HG02938 (cell line): Measurements from ENCODE around the gene CDK14.
"Not testable (repeated sequence)": the region's sequence is repeated elsewhere in the genome, so short reads cannot be mapped to it uniquely, and the experiment has no call there.

Experiments used
- ATAC-seq: cut with Tn5 transposase; IDR thresholded peaks from one replicate; pipeline ENCODE4 v1.9.1; 2021; ENCODE audit warnings: mild to moderate bottlenecking, moderate library complexity; ENCODE audit not compliant: unreplicated experiment

The CDK14 gene

DNA sequence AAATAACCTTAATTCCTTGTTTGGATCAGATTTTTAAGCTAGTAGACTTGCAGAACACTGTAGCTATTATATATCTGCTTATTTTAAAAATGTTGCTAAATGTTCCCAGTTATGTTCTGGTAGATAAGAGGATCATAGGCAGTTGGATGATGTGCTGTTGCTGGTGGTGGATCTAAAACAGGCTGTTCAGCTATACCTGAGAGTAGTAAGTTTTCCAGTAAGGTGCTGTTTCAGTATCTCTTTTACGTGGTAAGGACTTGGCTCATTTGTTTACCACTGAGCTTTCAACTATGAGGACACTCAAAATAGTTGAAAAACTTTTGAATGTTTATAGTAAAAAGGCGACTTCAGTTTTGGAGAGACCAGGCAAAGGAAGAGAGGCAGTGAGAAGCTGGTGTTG lies 180.9 kb downstream of the CDK14 start:
- peak; percentile 79 for ATAC-seq

DNA sequence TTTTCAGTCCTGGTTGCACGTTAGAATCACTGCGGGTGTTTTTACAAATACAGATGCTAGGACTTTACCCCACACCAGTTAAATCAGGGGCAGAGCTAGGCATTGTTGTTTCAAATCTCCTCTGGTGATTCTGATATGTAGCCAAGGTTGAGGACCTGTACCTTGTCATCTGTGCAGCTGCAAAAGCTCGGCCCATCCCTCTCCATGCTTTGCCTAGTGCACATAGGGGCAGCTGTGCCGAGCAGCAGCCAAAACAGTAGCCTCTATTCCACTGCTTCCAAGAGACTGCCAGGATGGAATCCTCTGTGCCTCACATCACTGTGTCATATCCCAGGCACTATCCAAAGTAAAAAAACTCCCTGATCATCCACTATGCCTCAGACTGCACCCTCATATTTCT lies 181.3 kb downstream of the CDK14 start:
- ATAC-seq: peak; percentile 31

DNA sequence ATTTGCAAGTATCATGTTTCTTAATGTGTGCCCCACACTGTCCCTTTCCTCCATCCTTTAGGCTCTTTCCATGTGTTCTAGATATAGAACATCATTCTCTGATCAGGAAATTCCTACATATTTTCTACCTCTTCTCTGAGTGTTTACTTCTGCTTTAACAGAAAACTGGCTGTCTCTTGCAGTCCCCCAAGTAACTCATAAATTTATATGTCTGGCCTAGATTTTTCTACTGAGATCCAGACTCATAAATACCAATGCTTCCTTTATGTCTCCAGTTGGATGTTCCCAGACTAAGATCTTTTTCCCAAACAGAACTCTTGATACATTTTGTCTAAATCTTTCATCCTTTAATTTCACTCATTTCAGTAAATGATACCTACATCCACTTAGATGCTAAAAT lies 181.8 kb downstream of the CDK14 start:
- ATAC-seq: no peak

DNA sequence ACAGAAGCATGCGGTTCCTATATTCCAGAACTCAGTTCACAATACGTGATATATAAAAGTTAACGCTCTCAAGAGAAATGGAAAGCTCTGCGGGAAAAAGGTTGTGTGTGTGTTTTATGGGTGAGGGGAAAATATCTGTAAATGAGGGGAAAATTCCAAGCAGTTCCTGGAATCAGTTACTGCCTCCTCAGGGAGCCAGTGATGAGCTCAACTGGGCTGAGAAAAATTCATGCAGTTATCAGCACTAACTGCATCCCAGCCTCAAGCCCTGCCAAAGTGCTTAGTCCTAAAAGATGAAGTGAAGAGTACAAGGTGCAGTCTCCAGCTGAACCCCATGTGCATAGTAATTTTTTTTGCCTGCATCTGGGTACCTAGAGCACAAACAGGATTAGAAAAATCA lies 191.9 kb downstream of the CDK14 start:
- no peak for ATAC-seq

DNA sequence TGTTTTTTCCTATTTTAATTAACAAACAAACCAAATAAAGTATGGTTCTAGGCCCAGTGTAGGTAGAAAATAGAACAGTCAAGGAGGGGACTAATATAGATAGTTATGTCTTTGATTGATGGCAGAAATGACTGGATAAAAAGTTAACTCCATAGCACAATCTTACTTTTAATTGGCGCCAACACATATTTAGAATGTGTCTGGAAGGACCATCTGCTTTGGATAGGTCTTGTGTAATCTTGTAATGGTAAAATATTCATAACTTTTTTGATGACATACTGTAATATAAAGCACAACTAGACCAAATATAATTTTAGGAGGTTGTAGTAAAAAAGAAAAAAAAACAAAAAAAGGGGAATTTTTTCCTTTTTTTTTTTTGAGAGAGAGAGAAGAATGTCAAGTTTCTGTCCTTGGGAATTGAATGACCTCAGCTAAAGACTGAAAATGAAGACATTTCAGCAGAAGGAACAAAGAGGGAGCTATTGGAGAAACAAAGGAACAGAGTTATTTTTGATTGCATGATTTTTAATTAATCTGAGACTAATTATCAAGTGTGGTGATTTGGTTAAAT lies 193.7 kb downstream of the CDK14 start:
- ATAC-seq: no peak

DNA sequence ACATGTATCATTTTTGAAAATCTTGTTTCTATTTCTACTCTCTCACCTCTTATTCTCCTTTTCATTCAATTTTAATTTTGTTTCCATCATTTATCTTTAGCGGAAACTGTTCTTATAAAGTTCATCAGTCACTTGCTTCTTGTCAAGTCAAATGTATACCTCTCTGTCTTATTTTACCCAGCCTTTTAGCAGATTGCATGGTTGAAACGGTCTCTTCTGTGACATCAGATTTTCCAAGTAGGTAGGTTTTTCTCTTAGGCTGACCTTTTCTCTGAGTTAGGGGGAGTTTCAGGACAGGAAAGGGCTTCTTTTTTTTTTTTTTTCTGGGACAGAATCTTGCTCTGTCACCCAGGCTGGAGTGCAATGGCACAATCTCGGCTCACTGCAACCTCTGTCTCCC lies 195.5 kb downstream of the CDK14 start:
- ATAC-seq: no peak

DNA sequence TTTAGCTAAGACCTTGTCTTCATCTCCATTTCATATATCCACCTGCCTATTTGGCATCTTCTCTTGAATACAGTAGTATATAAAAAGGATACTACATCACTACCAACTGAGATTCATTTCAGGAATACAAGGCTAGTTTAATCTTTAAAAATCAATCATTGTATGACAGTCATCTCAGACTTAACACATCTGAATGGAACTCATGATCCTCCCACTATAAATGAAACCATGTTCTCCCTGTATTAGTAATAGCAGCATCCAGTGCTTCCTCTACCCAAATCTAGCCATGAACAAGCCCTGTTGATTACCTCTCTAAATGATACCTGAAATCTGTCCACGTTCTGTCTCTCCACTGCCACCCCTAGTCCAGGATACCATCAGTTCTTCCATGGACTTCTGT lies 196.2 kb downstream of the CDK14 start:
- ATAC-seq: no peak

DNA sequence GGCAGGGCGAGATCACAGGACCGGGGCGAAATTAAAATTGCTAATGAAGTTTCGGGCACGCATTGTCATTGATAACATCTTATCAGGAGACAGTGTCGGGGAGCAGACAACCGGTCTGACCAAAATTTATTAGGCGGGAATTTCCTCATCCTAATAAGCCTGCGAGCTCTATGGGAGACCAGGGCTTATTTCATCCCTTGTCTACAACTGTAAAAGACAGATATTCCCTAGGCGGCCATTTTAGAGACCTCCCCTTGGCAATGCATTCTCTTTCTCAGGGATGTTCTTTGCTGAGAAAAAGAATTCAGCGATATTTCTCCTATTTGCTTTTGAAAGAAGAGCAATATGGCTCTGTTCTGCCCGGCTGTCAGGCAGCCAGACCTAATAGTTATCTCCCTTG lies 198.1 kb downstream of the CDK14 start:
- ATAC-seq: not testable (repeated sequence)

DNA sequence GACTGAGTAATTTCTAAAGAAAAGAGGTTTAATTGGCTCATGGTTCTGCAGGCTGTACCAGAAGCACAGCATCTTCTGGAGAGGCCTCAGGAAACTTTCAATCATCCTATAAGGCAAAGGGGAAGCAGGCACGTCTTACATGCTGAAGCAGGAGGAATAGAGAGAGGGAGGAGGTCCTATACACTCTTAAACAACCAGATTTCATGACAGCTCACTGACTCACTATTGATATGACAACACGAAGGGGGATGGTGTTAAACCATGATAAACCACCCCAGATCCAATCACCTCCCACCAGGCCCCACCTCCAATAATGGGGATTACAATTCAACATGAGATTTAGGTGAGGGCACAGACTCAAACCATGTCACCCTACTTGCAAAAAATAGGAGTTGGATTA lies 201.5 kb downstream of the CDK14 start:
- no peak for ATAC-seq

DNA sequence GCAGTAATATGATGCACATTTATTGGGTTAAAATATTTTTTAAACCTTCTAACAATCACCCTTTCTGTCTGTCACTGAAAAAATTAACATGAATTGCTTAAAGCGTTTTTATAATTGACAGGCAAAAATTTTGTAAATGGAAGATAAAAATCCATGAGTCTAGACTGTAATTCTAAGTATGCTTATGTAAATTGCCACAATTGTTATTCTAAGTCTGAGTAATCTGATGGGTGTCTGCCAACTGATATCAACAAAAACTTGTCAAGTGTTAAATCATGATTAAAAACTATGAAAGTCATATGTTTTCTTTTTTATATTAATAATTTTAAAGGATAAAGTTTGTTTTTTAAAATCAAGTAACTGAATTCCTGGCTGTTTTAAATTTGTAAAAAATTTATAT lies 208.2 kb downstream of the CDK14 start:
- no peak for ATAC-seq

DNA sequence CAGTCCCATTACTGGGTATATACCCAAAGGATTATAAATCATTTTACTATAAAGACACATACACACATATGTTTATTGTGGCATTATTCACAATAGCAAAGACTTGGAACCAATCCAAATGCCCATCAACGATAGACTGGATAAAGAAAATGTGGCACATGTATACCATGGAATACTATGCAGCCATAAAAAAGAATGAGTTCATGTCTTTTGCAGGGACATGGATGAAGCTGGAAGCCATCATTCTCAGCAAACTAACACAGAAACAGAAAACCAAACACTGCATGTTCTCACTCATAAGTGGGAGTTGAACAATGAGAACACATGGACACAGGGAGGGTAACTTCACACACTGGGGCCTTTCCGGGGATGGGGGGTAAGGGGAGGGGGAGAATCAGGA lies 219.4 kb downstream of the CDK14 start:
- ATAC-seq: not testable (repeated sequence)

DNA sequence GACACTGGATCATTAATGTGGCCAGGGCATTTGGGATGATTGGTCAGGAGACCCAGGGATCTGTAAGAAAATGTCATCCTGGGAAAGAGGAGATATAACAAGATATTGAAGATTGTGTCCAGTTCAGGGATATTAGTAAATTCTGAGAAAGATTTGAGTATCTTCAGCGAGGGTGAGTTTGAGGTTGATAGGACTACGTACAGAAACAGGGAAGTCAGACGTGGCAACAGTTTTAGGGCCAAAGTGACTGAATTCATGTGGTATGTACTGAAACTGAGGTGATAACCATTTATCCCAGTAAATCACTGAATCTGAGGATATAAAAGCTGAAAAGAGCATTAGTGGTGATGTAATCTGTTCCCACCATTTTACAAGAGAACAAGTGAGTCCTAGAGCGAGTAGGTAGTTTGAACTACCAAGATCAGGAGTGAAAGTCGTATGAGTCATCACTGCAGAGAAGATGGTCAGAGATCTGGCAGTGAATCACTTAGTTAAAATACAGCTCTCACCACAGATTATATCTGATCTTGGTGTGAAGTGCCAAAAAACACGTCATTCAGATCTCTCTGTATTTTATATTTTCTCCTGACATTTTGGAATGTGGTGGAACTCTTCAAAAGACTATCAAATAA lies 220.5 kb downstream of the CDK14 start:
- ATAC-seq: peak; percentile 100

DNA sequence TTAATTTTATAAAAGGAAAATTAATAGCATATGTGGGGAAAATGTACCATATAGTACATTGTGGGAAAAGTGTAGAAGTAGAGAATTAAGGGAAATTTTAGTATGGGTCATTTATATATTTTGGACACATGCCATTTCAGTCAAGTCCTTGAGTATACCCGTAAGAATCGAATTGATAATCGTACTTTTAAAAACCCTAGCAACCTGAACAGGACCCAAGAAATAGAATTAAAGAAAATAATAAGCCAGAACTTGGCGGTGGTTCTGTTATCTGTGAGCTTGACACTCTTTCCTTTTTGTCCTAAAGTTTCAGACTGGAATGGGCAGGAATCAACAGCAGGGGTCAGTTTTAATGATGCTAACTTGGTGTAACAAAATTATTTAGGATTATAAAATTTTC lies 221.0 kb downstream of the CDK14 start:
- no peak for ATAC-seq

DNA sequence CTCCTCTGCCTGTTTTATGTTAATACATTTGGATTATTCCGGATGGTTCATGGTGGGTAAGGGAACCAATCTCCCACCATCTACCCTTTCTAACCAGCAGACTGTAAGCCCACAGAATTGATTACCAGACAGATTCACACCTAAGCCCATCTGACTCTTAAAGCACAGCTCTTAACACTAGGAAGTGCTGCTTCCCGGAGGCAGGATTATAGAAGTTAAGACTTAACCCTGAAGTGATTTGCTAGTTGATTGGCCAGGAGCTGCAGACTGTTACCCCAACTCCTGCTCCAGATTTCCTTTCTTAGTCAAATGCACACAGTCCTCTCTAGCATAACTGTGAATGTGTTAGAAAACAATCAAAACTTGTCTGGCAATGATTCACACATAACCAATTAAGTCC lies 221.7 kb downstream of the CDK14 start:
- no peak for ATAC-seq

DNA sequence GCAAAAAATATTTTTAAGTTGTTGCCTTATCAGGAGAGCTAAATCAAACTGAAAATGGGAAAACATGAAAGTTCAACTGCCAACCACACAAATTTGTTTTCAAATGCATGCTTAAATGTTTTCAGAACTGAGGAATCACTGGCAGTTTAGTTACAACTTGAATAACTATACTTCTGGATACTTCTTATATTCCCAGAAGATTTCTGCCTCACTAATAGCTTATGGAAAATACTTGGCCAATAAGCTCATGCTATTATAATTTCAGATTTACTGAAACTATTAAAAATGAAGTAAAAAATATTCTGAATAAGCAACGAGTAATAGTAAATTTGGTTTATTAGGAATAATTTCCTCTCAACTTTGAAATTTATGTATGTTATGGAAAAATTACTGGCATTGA lies 222.2 kb downstream of the CDK14 start:
- no peak for ATAC-seq

DNA sequence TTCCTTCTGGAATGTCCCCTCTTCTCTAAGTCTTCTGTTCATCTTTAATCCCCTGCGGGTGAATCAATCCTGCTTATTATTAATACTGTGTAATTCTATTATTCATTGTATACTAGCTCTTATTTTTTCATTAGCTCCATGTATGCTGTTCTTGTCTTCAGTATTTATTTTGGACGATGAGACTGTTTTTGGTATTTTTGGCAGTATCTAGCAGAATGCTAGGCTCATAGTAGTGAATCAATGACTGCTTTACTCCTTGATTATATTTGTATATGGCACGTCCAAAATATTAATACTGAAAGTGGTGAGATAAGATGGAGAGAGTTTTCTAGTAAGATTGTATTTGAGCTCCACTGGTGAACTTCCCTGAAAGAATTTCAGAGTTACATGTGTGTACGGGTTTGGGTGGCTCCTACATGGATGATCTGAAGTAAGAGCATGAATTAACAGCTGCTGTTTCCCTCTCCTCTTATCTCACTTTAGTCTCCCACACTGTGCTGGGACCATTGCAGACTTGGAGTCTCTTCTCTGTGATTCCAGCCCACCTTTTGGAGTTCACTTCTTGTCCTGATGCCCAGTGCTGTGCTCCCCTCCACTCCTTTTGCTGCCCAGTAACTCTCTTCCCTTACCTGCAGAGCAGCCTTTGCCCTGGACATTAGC lies 226.0 kb downstream of the CDK14 start:
- ATAC-seq: no peak

DNA sequence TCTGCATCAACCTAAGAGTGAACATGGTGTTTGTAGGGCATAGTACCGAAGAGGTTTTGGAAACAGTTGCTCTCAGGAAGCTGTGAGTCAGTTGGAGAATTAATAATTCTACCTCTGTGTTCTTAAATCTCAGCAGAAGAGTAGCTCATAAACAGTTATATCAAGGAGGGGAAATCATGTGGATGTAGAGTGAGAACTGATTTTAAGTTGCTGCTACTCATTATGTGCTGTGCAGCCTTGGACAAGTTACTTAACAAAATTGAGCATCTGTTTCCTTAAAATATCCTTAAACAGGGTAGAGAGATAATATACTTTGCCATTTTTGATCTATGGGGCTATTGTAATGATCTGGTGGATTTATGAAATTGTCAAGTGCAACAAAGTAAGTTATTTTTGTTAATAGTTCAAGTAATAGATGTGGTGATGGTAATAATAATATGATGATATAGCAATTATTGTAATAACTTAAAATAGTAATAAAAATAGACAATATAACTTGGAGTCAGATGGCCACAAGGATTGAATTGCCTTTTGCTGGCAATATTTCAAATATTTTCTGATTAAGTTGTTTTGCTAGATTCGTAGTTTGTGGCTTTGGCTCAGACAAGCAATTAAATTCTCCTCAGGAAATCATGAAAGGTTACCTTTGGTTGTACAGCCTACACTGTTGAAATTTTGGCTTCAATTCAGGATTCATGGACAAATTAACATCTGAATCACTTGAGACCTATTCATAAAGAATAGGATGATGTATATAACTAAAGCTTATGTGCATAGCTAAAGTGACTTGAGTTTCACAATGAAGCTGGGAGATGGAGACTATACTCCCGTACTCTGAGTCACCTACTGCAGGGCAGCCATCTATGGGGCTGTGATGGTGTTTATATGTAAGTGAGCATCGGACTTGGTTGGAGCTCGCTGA lies 228.5 kb downstream of the CDK14 start:
- ATAC-seq: no peak

DNA sequence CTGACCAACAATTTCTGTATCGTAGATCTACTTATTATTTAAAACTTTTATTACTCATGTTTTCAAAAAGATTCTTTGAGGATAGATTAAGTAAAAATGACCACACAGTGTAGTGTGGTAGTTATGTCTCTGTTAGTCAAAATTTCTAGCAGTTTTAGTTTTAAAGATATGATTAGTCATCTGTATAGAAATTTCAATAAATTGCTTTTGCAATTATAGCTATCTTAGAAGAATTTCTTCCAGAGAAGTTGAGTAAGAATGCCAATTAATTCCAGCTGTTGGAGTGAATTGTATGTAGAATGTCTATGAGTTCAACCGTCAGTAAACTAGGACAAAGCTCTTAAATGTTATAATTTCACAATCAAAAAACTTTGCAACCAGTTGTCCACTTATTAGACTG lies 229.7 kb downstream of the CDK14 start:
- no peak for ATAC-seq

DNA sequence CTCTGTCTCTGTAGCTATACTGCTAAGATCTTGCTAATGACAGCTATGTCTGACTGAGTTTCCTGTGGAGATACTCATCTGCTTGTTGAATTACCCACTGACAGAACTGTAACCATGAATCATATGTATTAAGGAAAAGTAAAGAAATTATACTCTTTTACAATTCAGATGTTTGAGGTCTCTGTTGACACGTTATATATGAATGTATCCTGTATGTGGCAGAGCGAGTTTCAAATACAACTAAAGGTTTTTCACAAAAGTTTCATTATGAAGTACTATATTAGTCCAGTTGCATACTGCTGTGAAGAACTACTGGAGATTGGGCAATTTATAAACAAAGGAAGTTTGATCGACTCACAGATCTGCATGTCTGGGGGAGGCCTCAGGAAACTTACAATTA lies 232.5 kb downstream of the CDK14 start:
- no peak for ATAC-seq

DNA sequence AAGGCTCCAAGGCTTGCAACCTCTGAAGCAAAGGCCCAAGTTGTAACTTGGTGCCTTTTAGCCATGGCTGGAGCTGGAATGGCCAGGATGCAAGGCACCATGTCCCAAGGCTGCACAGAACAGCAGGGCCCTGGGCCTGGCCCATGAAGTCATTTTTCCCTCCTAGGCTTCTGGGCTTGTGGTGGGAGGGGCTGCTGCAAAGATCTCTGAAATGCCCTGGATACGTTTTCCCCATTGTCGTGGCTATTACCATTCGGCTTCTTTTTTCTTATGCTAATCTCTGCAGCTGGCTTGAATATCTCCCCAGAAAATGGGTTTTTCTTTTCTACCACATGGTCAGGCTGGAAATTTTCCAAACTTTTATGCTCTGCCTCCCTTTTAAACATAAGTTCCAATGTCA lies 234.2 kb downstream of the CDK14 start:
- no peak for ATAC-seq

DNA sequence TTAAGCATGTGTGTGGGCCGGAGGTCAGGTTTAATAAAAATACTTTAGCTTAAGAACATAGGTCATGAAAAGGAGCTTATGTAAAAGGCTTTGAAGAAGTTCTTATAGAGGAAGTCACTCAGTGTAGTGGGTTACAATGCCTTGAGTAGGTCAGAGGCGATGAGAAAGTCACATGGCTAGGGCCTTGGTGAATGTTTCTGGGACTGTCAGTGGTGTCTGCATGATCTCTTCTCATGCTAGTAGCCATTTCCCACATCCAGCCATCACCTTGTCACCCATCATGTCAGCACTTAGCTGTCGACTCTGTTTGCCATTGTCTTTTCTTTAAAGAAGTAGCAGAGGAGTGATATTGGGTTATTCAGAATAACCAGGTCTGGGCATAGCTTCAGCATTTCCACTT lies 236.6 kb downstream of the CDK14 start:
- ATAC-seq: no peak

DNA sequence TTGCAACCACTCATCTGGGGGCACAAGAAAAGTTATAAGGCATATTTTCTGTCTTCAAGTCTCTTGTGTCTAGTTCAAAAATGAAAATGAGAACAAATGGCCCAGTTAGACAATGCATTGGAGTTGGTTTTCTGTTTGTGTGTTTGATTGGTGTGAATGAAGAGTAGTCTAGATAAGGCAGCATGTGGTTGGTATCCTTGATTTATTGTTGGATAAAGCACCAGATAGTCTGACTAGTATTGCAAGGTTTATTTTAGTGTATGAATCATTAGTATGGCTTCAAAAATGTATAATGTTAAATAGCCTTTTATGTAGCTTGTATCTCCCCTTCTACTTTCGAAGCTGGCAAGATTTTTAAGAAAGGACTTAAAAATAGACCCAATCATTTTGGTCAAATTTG lies 237.3 kb downstream of the CDK14 start:
- ATAC-seq: no peak
